Kasumi-1 (cell line): Measurements from ENCODE around the gene RADIL.

Experiments used
- DNase-seq, 2 experiments: peaks; one replicate each; lab custom pipeline; 2025; lab: John Stamatoyannopoulos, UW

RADIL gene

GRCh38 chr7:4882169-4883032 is 1.1 kb downstream of the RADIL start:
- no peak for DNase-seq

GRCh38 chr7:4880218-4880617 is 3.3 kb downstream of the RADIL start:
- no peak for DNase-seq

GRCh38 chr7:4879396-4880081 is 4.0 kb downstream of the RADIL start:
- no peak for DNase-seq

GRCh38 chr7:4878336-4879335 is 4.9 kb downstream of the RADIL start:
- DNase-seq, result no peak

GRCh38 chr7:4876586-4876985 is 6.9 kb downstream of the RADIL start:
- DNase-seq, result no peak

- DNase-seq, result no peak
Observed at GRCh38 chr7:4875391-4875790, 8.1 kb downstream of the RADIL start.

GRCh38 chr7:4873071-4873944 is 10.2 kb downstream of the RADIL start:
- no peak for DNase-seq

- no peak for DNase-seq
Observed at GRCh38 chr7:4871930-4872675, 11.4 kb downstream of the RADIL start.

GRCh38 chr7:4871056-4871680 is 12.3 kb downstream of the RADIL start:
- DNase-seq, result no peak

GRCh38 chr7:4868493-4868892 is 15.0 kb downstream of the RADIL start:
- no peak for DNase-seq

GRCh38 chr7:4866528-4867496 is 16.7 kb downstream of the RADIL start:
- DNase-seq, result no peak

- DNase-seq, result no peak
Observed at GRCh38 chr7:4862156-4862555, 21.4 kb downstream of the RADIL start.

- no peak for DNase-seq
Observed at GRCh38 chr7:4861673-4862072, 21.8 kb downstream of the RADIL start, which contains the start of gene PAPOLB. Gene PAPOLB, minus strand, starts transcription at chr7:4862030. Its CDS starts 220 bp downstream, at chr7:4861810.

GRCh38 chr7:4861227-4861626 is 22.3 kb downstream of the RADIL start:
- DNase-seq, result no peak

GRCh38 chr7:4857189-4857588 is 26.3 kb downstream of the RADIL start:
- DNase-seq, result no peak

GRCh38 chr7:4856336-4857057 is 27.0 kb downstream of the RADIL start:
- DNase-seq, result no peak

GRCh38 chr7:4854916-4855315 is 28.6 kb downstream of the RADIL start:
- no peak for DNase-seq
